SH-SY5Y (cell line): Measurements from ENCODE around the gene C6orf132.

Source experiments
- GATA2 ChIP-seq: IDR thresholded peaks from 2 replicates; pipeline ENCODE4 v1.6.1; 2011; ENCODE audit warnings: mild to moderate bottlenecking, low read depth, low read length
- GATA3 ChIP-seq: IDR thresholded peaks from 2 replicates; pipeline ENCODE4 v1.6.1; 2011; ENCODE audit warnings: low read depth, mild to moderate bottlenecking, low read length, moderate library complexity

DNA sequence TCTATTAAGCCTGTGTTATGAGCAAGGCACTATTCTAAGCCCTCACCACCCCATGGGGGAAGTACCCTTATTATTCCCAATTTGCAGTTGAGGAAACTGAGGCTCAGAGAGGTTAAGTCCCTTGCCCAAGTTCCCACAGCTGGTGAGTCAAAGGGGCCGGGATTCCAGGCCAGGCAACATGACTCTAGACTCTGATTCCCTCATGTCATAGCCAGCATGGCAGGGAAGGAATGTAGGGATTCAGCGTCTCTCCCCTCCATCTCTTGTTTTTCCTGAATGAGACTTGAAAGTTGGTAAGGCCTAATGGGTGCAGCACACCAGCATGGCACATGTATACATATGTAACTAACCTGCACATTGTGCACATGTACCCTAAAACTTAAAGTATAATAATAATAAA lies 6.7 kb downstream of the C6orf132 start:
- TF ChIP-seq GATA2 (no peak), GATA3 (no peak)
